Measurements from ENCODE around the gene BTNL8. TPM values are rescaled to one million over a fixed set of nuclear protein-coding genes. Genes with fewer than 3 reads are reported as not detected.
A peak's percentile ranks its signal among the peaks of the same experiment; 100 is the strongest.

BTNL8 gene
- total RNA-seq, 3 donors from 2014 or later (not counting 1 experiment from before 2014, with no cell fraction given) = 0.75 TPM; not detected in 2

GRCh38 chr5:180976518-180976917, 77.6 kb downstream of the BTNL8 start:
- no peak for ATAC-seq
- Mint-ChIP-seq H3K4me3 (no peak overlapping the region), H3K27me3 (ENCODE audit: low read depth in 2 of 2) (peaks cover 0 to 13% of the 10 kb centered on the region in 2 donors), H3K36me3 (no peaks in the 10 kb centered on the region), H3K27ac (no peak overlapping the region), H3K9me3 (no peaks in the 10 kb centered on the region), H3K4me1 (no peaks in the 10 kb centered on the region)
- no peaks in the 10 kb centered on the region for H3K36me3 ChIP-seq (ENCODE audit: control insufficient read depth, insufficient read depth, low read length)
- no peak overlapping the region for H3K4me3 ChIP-seq (ENCODE audit: low read length)
- H3K27me3 ChIP-seq (ENCODE audit: control insufficient read depth, insufficient read depth, low read length) = no peaks in the 10 kb centered on the region
- intact Hi-C loops (cut with micrococcal nuclease) = no loop called here
- 86% methylated on average over 4 of the region's 6 CpGs for WGBS (ENCODE audit: insufficient coverage)
- DNase-seq = peak in 1 of 2 donors; percentile 11
- H3K9me3 ChIP-seq (ENCODE audit: control insufficient read depth, insufficient read depth, low read length) = no peaks in the 10 kb centered on the region
- no peak overlapping the region for H3K27ac ChIP-seq (ENCODE audit: low read length)
- TF ChIP-seq CTCF (IDR thresholded peaks at IDR 0.05) = no peak
- H3K4me1 ChIP-seq (ENCODE audit: control insufficient read depth, insufficient read depth, low read length) = no peaks in the 10 kb centered on the region

- Mint-ChIP-seq H3K27ac (no peak overlapping the region), H3K4me1 (no peaks in the 10 kb centered on the region), H3K27me3 (ENCODE audit: low read depth in 2 of 2) (peaks cover 0 to 20% of the 10 kb centered on the region in 2 donors), H3K4me3 (no peak overlapping the region), H3K36me3 (no peaks in the 10 kb centered on the region), H3K9me3 (no peaks in the 10 kb centered on the region)
- Histone ChIP-seq H3K27ac (ENCODE audit: low read length) (no peak overlapping the region), H3K27me3 (ENCODE audit: control insufficient read depth, insufficient read depth, low read length) (no peaks in the 10 kb centered on the region), H3K4me1 (ENCODE audit: control insufficient read depth, insufficient read depth, low read length) (no peaks in the 10 kb centered on the region), H3K4me3 (ENCODE audit: low read length) (no peak overlapping the region), H3K36me3 (ENCODE audit: control insufficient read depth, insufficient read depth, low read length) (no peaks in the 10 kb centered on the region), H3K9me3 (ENCODE audit: control insufficient read depth, insufficient read depth, low read length) (no peaks in the 10 kb centered on the region)
- WGBS (ENCODE audit: insufficient coverage) = 53% methylated on average over 1 of the region's 1 CpG
- no peak for TF ChIP-seq CTCF (IDR thresholded peaks at IDR 0.05)
- intact Hi-C loops (cut with micrococcal nuclease) = no loop called here
- DNase-seq (no peak), ATAC-seq (no peak)
Measured at GRCh38 chr5:180977852-180978251, 78.9 kb downstream of the BTNL8 start.

GRCh38 chr5:180982008-180982741, 83.2 kb downstream of the BTNL8 start:
- no peak for DNase-seq
- no peak for ATAC-seq
- Mint-ChIP-seq H3K9me3 (no peaks in the 10 kb centered on the region), H3K36me3 (no peaks in the 10 kb centered on the region), H3K27me3 (ENCODE audit: low read depth in 2 of 2) (peaks cover 0 to 30% of the 10 kb centered on the region in 2 donors), H3K4me3 (no peak overlapping the region), H3K27ac (no peak overlapping the region), H3K4me1 (no peaks in the 10 kb centered on the region)
- WGBS (ENCODE audit: insufficient coverage) = 67% methylated on average over 22 of the region's 23 CpGs
- no peaks in the 10 kb centered on the region for H3K36me3 ChIP-seq (ENCODE audit: control insufficient read depth, insufficient read depth, low read length)
- intact Hi-C loops (cut with micrococcal nuclease) = no loop called here
- no peaks in the 10 kb centered on the region for H3K9me3 ChIP-seq (ENCODE audit: control insufficient read depth, insufficient read depth, low read length)
- no peaks in the 10 kb centered on the region for H3K4me1 ChIP-seq (ENCODE audit: control insufficient read depth, insufficient read depth, low read length)
- H3K4me3 ChIP-seq (ENCODE audit: low read length) = no peak overlapping the region
- no peak for TF ChIP-seq CTCF (IDR thresholded peaks at IDR 0.05)
- H3K27me3 ChIP-seq (ENCODE audit: control insufficient read depth, insufficient read depth, low read length) = no peaks in the 10 kb centered on the region
- no peak overlapping the region for H3K27ac ChIP-seq (ENCODE audit: low read length)

- intact Hi-C loops (cut with micrococcal nuclease) = no loop called here
- no peaks in the 10 kb centered on the region for H3K4me1 ChIP-seq (ENCODE audit: control insufficient read depth, insufficient read depth, low read length)
- H3K27ac Mint-ChIP-seq = no peak overlapping the region
- H3K27me3 Mint-ChIP-seq (ENCODE audit: low read depth in 2 of 2) = peaks cover 0 to 28% of the 10 kb centered on the region in 2 donors
- H3K27me3 ChIP-seq (ENCODE audit: control insufficient read depth, insufficient read depth, low read length) = no peaks in the 10 kb centered on the region
- 86% methylated on average over 2 of the region's 2 CpGs for WGBS (ENCODE audit: insufficient coverage)
- no peak overlapping the region for H3K4me3 Mint-ChIP-seq
- no peaks in the 10 kb centered on the region for H3K4me1 Mint-ChIP-seq
- H3K36me3 ChIP-seq (ENCODE audit: control insufficient read depth, insufficient read depth, low read length) = no peaks in the 10 kb centered on the region
- no peaks in the 10 kb centered on the region for H3K9me3 Mint-ChIP-seq
- no peak overlapping the region for H3K27ac ChIP-seq (ENCODE audit: low read length)
- no peak for TF ChIP-seq CTCF (IDR thresholded peaks at IDR 0.05)
- no peak for ATAC-seq
- no peak overlapping the region for H3K4me3 ChIP-seq (ENCODE audit: low read length)
- H3K9me3 ChIP-seq (ENCODE audit: control insufficient read depth, insufficient read depth, low read length) = no peaks in the 10 kb centered on the region
- no peaks in the 10 kb centered on the region for H3K36me3 Mint-ChIP-seq
- DNase-seq = no peak
Measured at GRCh38 chr5:180988016-180988415, 89.1 kb downstream of the BTNL8 start.
